Placental epithelial cell (primary cell): Measurements from ENCODE around the gene MUC4. TPM values are rescaled to one million over a fixed set of nuclear protein-coding genes. Genes with fewer than 3 reads are reported as not detected.

Experiments
- small RNA-seq: library from RNA; depleted of rRNA; stranded (forward); fragments of <200 nt; gene quantifications from one replicate; pipeline ENCODE3, GENCODE V24; 2012
- total RNA-seq: library from RNA; depleted of rRNA; stranded (reverse); fragments of >200 nt; gene quantifications from 2 replicates; pipeline ENCODE4 v1.2.3, GENCODE V29; 2012

MUC4 gene, protein sequence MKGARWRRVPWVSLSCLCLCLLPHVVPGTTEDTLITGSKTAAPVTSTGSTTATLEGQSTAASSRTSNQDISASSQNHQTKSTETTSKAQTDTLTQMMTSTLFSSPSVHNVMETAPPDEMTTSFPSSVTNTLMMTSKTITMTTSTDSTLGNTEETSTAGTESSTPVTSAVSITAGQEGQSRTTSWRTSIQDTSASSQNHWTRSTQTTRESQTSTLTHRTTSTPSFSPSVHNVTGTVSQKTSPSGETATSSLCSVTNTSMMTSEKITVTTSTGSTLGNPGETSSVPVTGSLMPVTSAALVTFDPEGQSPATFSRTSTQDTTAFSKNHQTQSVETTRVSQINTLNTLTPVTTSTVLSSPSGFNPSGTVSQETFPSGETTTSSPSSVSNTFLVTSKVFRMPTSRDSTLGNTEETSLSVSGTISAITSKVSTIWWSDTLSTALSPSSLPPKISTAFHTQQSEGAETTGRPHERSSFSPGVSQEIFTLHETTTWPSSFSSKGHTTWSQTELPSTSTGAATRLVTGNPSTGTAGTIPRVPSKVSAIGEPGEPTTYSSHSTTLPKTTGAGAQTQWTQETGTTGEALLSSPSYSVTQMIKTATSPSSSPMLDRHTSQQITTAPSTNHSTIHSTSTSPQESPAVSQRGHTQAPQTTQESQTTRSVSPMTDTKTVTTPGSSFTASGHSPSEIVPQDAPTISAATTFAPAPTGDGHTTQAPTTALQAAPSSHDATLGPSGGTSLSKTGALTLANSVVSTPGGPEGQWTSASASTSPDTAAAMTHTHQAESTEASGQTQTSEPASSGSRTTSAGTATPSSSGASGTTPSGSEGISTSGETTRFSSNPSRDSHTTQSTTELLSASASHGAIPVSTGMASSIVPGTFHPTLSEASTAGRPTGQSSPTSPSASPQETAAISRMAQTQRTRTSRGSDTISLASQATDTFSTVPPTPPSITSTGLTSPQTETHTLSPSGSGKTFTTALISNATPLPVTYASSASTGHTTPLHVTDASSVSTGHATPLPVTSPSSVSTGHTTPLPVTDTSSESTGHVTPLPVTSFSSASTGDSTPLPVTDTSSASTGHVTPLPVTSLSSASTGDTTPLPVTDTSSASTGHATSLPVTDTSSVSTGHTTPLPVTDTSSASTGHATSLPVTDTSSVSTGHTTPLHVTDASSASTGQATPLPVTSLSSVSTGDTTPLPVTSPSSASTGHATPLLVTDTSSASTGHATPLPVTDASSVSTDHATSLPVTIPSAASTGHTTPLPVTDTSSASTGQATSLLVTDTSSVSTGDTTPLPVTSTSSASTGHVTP (N-terminal part only)
- 4.7 and 18.8 TPM in 2 replicates for total RNA-seq

DNA sequence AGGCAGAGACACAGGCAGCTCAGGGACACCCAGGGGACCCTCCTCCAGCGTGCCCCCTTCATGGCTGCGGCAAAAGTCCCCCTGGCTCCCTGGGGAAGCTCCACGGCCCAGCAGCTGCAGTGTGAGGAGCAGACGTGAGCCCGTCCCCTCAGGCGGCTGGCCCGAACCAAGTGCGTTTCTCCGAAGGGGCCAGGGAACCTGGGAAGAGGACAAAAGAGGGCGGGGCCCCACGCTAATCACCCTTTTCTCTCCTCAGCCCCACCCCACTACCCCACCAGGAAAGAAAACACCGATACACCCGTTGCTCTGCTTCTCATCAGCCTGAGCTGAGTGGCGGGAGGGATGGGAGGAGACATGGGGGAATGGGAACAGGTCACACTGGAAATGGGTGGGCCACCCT is at the start of gene MUC4:
Gene MUC4, minus strand, starts transcription at position 174 of the 400 bp plus-strand sequence. Its CDS starts 112 bp downstream, at position 62.

DNA sequence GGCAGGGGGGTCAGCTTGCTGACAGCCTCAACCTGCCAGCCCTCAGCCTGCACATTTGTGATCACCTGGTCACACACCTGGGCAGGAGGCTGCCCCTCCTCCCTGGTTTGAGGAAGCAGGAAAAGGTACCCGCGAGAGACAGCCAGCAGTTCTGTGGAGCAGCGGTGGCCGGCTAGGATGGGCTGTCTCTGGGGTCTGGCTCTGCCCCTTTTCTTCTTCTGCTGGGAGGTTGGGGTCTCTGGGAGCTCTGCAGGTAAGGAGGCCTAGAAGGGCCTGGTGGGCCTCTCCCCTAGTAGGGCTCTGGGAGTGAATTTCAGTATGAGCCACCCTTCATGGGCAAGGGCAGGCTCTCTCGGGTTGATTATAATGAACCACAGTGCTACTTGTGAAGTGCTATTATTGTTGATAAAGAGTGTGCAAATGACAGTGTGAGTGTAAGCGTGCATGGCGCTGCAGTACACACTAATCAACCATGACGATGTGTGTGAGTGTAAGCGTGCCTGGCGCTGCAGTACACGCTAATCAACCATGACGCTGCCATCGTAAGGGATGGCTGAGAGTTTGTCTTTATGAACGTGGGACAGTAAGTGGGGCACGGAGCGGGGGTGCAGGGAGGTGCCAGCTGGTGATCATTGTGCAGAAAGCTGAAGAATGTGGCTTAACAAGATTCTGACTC is 90.8 kb downstream of the MUC4 start, which contains the start of gene MUC20:
Gene MUC20, plus strand, starts transcription at position 148 of the 676 bp plus-strand sequence. Its CDS starts 30 bp downstream, at position 178.

Small RNA genes lying within 50 kb of the gene (small RNA-seq; reads per million reads assigned to genes)
- gene MIR570: not detected

Other genes with a start within 250 kb of the MUC4 start
- gene APOD, start 228.0 kb downstream of the MUC4 start, total RNA-seq: not detected in 2 replicates
- 1.1 and 12.6 TPM in 2 replicates for gene MUC20, start 91.0 kb downstream of the MUC4 start, total RNA-seq
- gene TNK2, start 96.6 kb upstream of the MUC4 start, total RNA-seq: 16.1 and 21.6 TPM in 2 replicates